GM19099 (cell line): ENCODE data around the gene FAM53A.

Experiments
- POLR2A ChIP-seq: IDR thresholded peaks from 3 replicates; pipeline ENCODE4 v1.6.1; 2011; ENCODE audit warnings: low read depth; ENCODE audit not compliant: insufficient read length; ENCODE audit errors: extremely low read depth

Gene FAM53A

GRCh38 chr4:1721003-1721665 lies 37.0 kb upstream of the FAM53A start, which contains the start of the genes TACC3 and TMEM129:
TACC3 (plus strand) TSS chr4:1721521; CDS start chr4:1723422, 1,901 bp downstream.
TMEM129 (minus strand) TSS chr4:1721323; CDS start chr4:1720837, 486 bp downstream.
- TF ChIP-seq POLR2A: peak; percentile 36

GRCh38 chr4:1720163-1720983 lies 36.3 kb upstream of the FAM53A start:
- TF ChIP-seq POLR2A: peak; percentile 46

GRCh38 chr4:1718095-1718850 lies 34.2 kb upstream of the FAM53A start:
- TF ChIP-seq POLR2A: peak; percentile 13

DNA sequence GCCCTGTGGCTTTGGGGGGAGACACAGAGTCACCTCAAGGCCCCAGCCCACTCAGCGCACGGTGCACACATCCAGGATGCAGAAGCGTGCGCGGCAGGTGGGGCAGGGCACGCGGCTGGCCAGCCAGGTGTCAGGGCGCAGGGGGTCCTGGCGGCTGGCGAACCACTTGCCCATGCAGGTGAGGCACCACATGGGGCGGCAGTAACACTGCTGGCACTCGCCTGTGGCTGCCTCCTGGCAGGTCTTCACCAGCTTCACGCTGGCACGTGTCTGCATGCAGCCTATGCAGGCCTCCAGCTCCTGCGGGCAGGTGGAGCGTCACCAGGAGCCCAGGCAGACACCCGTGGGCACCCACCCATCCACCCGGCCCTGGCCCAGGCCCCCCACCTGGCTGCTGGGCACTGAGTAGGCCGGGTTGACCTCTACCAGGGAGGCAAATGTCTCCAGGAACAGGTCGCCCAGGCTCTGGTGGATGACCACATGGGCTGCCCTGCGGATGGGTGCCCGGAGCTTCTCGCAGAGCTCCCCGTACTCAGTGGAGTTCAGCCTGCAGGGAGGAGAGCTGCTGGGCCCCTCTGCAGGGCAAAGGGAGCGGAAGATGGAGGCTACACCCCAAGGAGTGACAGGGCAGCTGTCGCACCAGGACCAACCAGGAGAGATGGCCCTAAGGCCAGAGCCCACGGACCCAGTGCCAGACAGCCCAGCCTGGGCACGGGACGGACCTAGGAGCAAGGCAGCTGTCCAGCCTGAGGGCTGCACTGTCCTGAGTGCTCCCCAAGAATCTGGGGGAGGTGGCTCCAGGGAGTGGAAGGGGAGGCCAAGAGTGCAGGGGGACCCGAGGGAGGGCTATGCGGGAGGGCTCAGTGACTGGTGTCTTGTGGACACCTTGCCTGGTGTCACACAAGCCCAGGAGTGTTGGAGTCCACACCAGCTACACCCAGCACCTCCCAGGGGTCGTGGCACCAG lies 33.3 kb upstream of the FAM53A start:
- peak; percentile 30 for TF ChIP-seq POLR2A

GRCh38 chr4:1716065-1716945 lies 32.2 kb upstream of the FAM53A start:
- no peak for TF ChIP-seq POLR2A

DNA sequence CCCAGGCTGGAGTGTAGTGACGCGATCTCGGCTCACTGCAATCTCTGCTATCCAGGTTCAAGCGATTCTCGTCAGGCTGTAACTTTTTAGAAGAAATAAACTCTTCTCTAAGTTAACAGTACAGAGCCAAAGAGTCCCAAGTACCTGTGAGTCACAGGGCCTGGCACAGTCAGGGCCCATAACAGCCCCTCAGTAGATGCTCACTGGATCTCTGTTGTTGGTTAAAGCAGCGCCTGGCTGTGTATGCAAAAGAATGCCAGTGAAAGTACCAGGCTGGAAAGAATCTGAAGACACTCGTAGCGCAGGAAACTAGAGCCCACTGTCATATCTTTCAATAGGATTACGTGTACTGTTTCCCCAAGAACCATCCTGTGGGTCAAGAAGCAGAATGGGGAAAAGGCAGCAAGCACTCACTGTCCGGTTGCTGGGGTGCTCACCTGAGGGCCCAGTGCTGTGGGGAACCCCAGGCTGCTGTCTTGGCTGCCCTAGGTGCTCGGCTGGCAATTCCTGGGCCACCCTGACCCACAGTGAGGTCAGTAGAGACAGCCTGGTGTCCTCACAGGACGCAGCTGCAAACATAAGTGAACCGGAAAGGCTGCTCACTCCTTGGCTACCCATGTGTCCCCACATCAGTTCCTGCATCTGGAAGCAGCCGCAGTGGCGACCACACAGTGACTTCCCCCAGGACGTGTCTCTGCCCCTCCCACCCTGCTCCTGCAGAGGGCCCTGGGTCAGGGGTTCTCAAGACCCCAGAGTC lies 31.1 kb upstream of the FAM53A start:
- TF ChIP-seq POLR2A: peak; percentile 29

- no peak for TF ChIP-seq POLR2A
Observed at GRCh38 chr4:1714303-1715001, 30.3 kb upstream of the FAM53A start.

- no peak for TF ChIP-seq POLR2A
Observed at GRCh38 chr4:1713003-1713851, 29.1 kb upstream of the FAM53A start.

- TF ChIP-seq POLR2A: peak; percentile 98
Observed at GRCh38 chr4:1712216-1713002, 28.3 kb upstream of the FAM53A start, which contains the start of gene SLBP. SLBP (minus strand) TSS chr4:1712319; CDS start chr4:1712188, 131 bp downstream.

DNA sequence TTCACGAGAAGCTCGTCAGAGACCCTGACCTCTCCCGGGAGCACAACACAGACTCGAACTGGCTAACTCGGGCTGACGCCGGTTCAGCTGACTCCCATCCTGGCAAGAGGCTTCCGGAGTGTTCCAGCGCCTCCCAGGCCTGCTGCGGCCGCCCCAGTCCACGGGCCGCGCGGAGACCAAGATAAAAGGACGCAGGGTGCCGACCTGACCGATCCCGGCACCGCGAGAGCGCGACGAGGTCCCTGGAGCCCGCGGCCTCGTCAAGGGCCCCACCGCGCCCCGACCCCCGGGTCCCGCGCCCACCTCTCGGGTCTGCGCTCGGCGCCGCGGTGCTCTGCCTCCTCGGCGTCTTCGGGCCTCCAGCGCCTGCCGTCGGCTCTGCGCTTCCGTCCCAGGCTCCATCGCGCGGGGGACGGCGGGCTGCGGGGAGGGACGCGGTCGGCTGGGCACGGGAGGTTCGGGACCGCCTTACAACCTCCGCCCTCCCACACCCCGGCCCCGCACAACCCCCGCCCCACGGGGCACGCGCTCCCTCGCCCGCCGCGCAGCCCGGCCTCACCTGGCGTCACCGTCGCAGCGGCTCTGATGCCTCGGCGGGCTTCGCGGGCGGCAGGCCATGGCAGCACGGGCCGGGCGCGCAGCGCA lies 27.6 kb upstream of the FAM53A start:
- no peak for TF ChIP-seq POLR2A
